ENCODE results near the gene ITSN1.

The ITSN1 gene

GRCh38 chr21:33939226-33939625, 296.9 kb downstream of the ITSN1 start:
- no peak for DNase-seq

DNA sequence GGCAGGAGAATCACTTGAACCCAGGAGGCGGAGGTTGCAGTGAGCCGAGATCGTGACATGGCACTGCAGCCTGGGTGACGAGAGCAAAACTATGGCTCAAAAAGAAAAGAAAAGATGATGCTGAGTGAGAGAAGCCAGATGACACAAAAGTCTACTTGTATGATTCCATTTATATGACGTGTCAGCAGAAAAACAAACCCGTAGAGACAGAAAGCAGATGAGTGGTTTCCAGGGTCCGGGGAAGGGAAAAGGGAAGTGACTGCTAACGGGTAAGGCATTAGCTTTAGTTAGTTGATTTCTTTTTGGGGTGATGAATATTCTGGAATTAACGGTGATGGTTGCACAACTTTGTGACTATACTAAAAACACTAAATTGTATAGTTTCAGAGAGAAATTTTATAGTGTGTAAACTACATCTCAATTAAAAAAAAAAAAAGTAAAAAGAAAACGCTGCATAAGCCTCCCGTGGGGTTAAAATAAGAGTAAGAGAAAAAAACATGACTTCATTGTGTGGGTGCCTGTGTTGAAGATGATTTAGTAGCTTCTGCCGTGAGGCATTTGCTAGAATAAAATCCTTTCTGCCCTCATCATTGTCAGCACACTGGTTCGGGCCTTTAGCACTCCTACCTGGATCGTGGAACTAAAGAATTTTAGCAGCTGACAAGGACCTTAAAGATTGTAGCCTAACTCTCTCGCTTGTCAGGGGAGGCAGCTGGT, 298.0 kb downstream of the ITSN1 start:
- DNase-seq: no peak

GRCh38 chr21:33940881-33941245, 298.6 kb downstream of the ITSN1 start:
- DNase-seq: no peak

GRCh38 chr21:33942426-33942825, 300.1 kb downstream of the ITSN1 start:
- DNase-seq: no peak

- DNase-seq: no peak
Observed at GRCh38 chr21:33943293-33943692, 301.0 kb downstream of the ITSN1 start.

DNA sequence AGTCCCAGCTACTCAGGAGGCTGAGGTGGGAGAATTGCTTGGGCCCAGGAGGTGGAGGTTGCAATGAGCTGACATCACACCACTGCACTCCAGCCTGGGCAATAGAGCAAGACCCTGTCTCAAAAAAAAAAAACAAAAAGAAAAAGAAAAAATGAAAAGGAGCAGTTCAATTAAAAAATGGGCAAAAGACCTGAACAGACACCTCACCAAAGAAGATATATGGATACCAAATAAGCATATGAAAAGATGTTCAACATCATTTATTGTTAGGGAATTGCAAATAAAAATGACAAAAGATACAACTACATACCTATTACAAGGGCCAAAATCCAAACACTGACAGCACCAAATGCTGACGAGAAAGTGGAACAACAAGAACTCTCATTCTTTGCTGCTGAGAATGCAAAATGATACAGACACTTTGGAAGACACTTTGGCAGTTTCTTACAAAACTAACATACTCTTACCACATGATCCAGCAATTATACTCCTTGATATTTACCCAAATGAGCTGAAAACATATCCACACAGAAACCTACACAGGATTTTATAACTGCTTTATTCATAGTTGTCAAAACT, 302.0 kb downstream of the ITSN1 start:
- no peak for DNase-seq

DNA sequence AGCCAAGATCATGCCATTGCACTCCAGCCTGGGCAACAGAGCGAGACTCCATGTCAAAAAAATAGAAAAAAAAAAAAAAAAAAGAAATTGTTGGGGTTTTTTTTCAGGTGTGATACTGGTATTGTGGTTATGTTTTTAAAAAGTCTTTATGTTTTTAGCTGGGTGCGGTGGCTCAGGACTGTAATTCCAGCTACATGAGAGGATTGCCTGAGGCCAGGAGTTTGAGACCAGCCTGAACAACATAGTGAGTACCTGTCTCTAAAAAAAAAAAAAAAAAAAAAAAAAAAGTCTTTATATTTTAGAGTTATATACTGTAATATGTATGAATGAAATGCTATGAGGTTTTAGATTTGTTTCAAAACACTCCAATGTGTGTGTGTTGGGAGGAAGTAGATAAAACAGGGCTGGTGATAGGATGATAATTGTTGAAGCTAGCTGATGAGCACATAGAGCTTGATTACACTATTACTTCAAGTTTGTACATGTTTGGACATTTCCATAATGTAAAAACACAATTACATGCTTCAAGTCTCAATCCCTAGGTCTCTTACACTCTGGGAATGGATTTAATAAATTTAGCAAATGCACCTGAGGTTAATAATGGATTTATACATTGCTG, 303.5 kb downstream of the ITSN1 start:
- peak; percentile 83 for DNase-seq

DNA sequence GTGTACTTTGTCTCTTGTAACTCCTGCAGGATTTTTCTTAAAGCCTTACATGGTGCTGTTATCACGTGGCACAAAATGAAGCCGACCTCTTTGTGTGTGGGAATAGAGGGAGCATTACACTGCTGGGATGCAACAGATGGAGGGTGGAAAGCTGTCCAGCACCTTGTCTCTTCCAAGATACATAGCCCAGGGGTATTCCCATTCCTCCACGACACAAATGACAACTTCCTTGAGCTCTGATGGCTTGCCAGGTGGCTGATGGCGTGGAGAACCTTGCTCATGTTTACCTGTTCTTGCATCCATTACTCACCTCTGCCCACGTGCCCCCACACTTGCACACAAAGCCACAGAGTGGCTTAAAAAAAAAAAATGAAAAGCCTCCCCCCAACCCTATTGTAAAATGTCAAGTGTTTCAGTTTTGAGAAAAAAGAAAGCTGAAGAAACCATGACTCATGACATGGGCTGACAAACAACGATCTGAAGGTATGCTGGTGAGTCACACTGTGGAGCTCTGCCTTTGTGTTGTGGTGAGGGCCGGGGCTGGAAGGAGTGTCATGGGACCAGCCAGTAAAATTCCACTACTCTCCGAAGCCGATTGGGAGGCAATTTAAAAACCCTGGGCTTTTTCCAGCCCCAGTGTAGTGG, 305.3 kb downstream of the ITSN1 start:
- peak; percentile 89 for DNase-seq

- DNase-seq: peak; percentile 76
Observed at GRCh38 chr21:33948096-33948950, 306.0 kb downstream of the ITSN1 start.

DNA sequence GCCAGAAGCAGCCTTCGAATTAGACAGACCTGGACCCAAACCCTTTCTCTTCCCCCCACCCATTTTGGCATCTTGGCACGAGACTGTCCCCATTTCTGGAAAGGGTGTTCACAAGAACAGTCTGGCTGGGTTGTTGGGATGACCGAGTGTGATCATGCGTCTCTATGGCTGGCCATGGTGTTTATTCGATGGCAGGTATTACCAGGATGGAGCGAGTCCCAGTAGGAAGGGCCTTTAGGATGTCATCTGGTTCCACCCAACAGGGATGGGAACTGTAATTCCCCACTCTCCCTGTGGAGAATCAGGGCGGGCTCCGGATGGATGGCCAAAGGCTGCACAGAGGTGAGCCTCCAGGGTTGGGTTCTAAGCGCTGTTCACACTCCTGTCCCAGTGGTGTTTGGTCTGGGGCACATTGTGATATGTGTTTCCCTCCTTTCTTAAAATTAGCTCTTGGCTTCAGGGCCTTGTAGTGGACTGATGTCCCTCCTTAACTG, 306.7 kb downstream of the ITSN1 start:
- DNase-seq: no peak
